Spleen (tissue), 11 donors: Measurements from ENCODE around the gene TSC22D4. TPM values are rescaled to one million over a fixed set of nuclear protein-coding genes. Genes with fewer than 3 reads are reported as not detected.
A peak's percentile ranks its signal among the peaks of the same experiment; 100 is the strongest.

ENCODE experiments used
- DNase-seq: peaks from one replicate; pipeline ENCODE4 v3.0.0-alpha.2; 2020
- H3K27ac ChIP-seq, 8 donors: fragments of 200-600 bp; sonication (generic) in 7 of 8; 1 replicate in 4 of 8; 2 replicates in 4 of 8; pipeline versions ENCODE4 v1.5.0 to v1.8.0; 2016 to 2021; ENCODE audit warnings: inconsistent platforms in 4 of 8, mild to moderate bottlenecking in 4 of 8, moderate library complexity in 1 of 8
- H3K27me3 ChIP-seq, 7 donors: fragments of 200-600 bp; sonication (generic) in 6 of 7; replicated peaks in 1 of 7; 1 replicate in 4 of 7; 2 replicates in 3 of 7; pipeline versions ENCODE4 v1.5.0 to v1.8.0; 2016 to 2021; ENCODE audit warnings: inconsistent platforms in 3 of 7, mild to moderate bottlenecking in 1 of 7
- H3K36me3 ChIP-seq, 6 donors: fragments of 200-600 bp; sonication (generic) in 5 of 6; 1 replicate in 4 of 6; 2 replicates in 2 of 6; pipeline versions ENCODE4 v1.5.0 to v1.8.0; 2016 to 2021; ENCODE audit warnings: inconsistent platforms in 2 of 6
- H3K4me1 ChIP-seq, 6 donors: fragments of 200-600 bp; sonication (generic) in 5 of 6; 1 replicate in 3 of 6; 2 replicates in 3 of 6; pipeline versions ENCODE4 v1.5.0 to v1.8.0; 2016 to 2021; ENCODE audit warnings: inconsistent platforms in 3 of 6
- H3K4me3 ChIP-seq, 8 donors: fragments of 200-600 bp; sonication (generic) in 7 of 8; 1 replicate in 4 of 8; 2 replicates in 4 of 8; pipeline versions ENCODE4 v1.5.0 to v1.8.0; 2016 to 2021; ENCODE audit warnings: inconsistent platforms in 4 of 8, mild to moderate bottlenecking in 4 of 8, moderate library complexity in 2 of 8
- H3K9me3 ChIP-seq, 8 donors: fragments of 200-600 bp; sonication (generic) in 7 of 8; 1 replicate in 4 of 8; 2 replicates in 4 of 8; pipeline versions ENCODE4 v1.5.0 to v1.8.0; 2016 to 2021; ENCODE audit warnings: inconsistent platforms in 4 of 8
- POLR2A ChIP-seq, 3 donors: fragments of 450-650 bp; IDR thresholded peaks; one replicate each; pipeline ENCODE4 v1.5.1; 2017; ENCODE audit warnings: antibody characterized with exemption in 3 of 3, mild to moderate bottlenecking in 1 of 3
- POLR2AphosphoS5 ChIP-seq, 3 donors: sonication (generic); formaldehyde crosslinking; IDR thresholded peaks; one replicate each; pipeline ENCODE4 v1.5.1; 2017; ENCODE audit warnings: antibody characterized with exemption in 3 of 3
- WGBS, 5 donors: extraction: QIAGEN DNeasy Blood & Tissue Kit in 3 of 5; methylation state at CpG; one replicate each; pipeline versions ENCODE4 v1.1.5 to v1.1.7; 2013 to 2018; 5-methylcytosine and 5-hydroxymethylcytosine counted together
- intact Hi-C: fragments of 100-400 bp; cut with DNase I; formaldehyde crosslinking; loops from one replicate; pipeline ENCODE4 v1.15.0; 2023; ENCODE audit warnings: low total_unique reads
- polyA plus RNA-seq, 3 donors: library from polyadenylated mRNA; stranded (reverse); fragments of 200-250 nt; gene quantifications; one replicate each; pipeline ENCODE4 v1.2.1, GENCODE V29; 2013
- total RNA-seq, 7 donors: library from RNA; depleted of rRNA in 3 of 7; stranded (reverse); fragments of >200 nt in 3 of 7; fragmentation: NEBNext Ultra II Directional in 4 of 7; extraction: Animal tissue kit (Norgen Biotek cat#: 25700) in 4 of 7; gene quantifications; one replicate each; pipeline versions ENCODE4 v1.1.0 to v1.2.1, GENCODE V29; 2016 to 2021
- TF ChIP-seq, protein P1 (sequence below), 11 experiments: fragments of 200-600 bp in 7 of 11; fragments of 450-650 bp in 4 of 11; sonication (generic) in 4 of 11; IDR thresholded peaks in 8 of 11; conservative IDR thresholded peaks in 3 of 11; 1 replicate in 7 of 11; 2 replicates in 4 of 11; pipeline versions ENCODE4 v1.4.0 to v1.8.0; 2016 to 2021; ENCODE audit warnings: antibody characterized with exemption in 11 of 11, inconsistent platforms in 4 of 11, mild to moderate bottlenecking in 1 of 11
- donor health status: healthy with polysubstance abuse.
- donor health status: DM: no; HTN: no; CAD: no; lungs with moderate emphysema.
- donor health status: DM: no; HTN: no; CAD: no.
- donor health status: Bipolar disorder and iron deficiency.
- donor health status: healthy.
- donor health status: DM: no; HTN: no; CAD: no.
- donor health status: DM: yes; HTN: yes; CAD: no.

TSC22D4 gene
- total and polyA plus RNA-seq, 10 donors, result 57.2 to 119 (median 94.8) TPM

DNA sequence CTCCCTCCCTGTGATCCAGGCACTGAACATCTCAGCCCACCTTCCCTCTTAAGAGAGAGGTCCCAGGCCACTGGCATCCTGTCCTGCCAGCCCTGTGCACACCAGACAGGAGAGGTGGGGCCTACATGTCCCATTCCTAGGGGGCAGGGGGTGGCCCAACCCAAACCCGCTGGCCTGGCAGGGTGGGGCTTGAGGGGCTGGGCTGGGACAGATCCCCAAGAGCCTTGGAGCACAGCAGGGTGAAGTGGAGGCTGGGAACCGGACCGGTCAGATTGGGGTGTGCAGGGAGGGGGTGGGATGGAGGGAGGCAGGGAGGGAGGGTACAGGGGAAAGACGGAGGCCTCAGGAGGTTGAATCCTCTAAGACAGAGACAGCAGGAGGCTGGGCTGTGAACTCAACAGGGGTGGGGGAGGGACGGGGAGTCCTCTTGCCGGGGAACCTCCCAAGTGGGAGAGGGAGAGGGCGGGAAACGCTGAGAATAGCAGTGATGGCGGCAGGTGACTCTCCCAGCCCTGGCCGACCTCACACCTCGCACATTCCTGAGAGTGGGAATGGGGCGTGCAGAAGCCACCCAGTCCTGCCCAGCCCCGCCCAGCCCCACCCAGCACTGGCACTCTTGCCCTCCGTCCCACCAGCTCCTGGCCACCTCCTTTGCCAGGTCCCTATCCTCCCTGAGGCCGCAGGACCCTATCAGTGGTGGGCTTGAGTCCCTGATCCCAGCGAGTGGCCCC, 6.7 kb downstream of the TSC22D4 start:
- H3K9me3 ChIP-seq, result no peaks in the 10 kb centered on the region
- H3K27ac ChIP-seq, result peak overlapping the region; percentile 41 to 98 (median 74)
- no peak for DNase-seq
- TF ChIP-seq POLR2AphosphoS5 (IDR thresholded peaks at IDR 0.05) (peak in 2 of 3 donors; percentile 39 to 50), POLR2A (IDR thresholded peaks at IDR 0.05) (no peak)
- TF ChIP-seq, protein P1, sequence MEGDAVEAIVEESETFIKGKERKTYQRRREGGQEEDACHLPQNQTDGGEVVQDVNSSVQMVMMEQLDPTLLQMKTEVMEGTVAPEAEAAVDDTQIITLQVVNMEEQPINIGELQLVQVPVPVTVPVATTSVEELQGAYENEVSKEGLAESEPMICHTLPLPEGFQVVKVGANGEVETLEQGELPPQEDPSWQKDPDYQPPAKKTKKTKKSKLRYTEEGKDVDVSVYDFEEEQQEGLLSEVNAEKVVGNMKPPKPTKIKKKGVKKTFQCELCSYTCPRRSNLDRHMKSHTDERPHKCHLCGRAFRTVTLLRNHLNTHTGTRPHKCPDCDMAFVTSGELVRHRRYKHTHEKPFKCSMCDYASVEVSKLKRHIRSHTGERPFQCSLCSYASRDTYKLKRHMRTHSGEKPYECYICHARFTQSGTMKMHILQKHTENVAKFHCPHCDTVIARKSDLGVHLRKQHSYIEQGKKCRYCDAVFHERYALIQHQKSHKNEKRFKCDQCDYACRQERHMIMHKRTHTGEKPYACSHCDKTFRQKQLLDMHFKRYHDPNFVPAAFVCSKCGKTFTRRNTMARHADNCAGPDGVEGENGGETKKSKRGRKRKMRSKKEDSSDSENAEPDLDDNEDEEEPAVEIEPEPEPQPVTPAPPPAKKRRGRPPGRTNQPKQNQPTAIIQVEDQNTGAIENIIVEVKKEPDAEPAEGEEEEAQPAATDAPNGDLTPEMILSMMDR (IDR thresholded peaks at IDR 0.05 in 8 of 11, conservative IDR thresholded peaks at IDR 0.05 in 3 of 11), result no peak
- no peaks in the 10 kb centered on the region for H3K27me3 ChIP-seq
- WGBS, 5 donors, result 63 to 74% (median 71%) methylated on average over 13 to 16 of the region's 16 CpGs
- H3K4me3 ChIP-seq, result peak overlapping the region in 1 of 8 donors; percentile 38
- H3K36me3 ChIP-seq, result peaks cover 0 to 99% (median 55%) of the 10 kb centered on the region in 6 donors
- intact Hi-C loops, result loop anchor here (10.0 kb wide), 1 partner anchor 233 kb away; the partner anchor contains the start of gene POP7
- peaks cover 49 to 100% (median 72%) of the 10 kb centered on the region in 6 donors for H3K4me1 ChIP-seq

DNA sequence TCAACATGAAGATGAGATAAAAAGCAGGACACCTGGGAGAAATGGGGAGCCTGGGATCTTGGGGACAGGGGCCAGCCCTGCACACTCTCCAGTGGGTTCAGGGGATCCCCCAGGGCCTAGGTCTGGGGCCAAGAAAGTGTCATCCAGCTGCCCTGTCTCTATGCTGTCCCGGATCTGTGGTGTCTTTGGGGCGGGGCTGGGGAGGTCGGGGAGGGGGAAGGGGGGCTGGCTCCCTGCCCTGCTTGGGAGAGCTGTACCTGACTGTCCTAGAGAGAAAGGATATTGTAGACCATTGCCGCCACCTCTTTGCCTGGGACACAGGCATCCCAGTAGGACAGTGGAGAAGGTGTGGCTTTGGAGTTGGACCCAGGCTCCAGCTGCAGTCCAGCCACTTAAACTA, 8.0 kb downstream of the TSC22D4 start:
- TF ChIP-seq POLR2AphosphoS5 (IDR thresholded peaks at IDR 0.05) (peak in 1 of 3 donors; percentile 15), POLR2A (IDR thresholded peaks at IDR 0.05) (no peak)
- no peak overlapping the region for H3K4me3 ChIP-seq
- intact Hi-C loops, result loop anchor here (10.0 kb wide), 1 partner anchor 234 kb away; the partner anchor contains the start of gene POP7
- DNase-seq, result no peak
- H3K27ac ChIP-seq, result peak overlapping the region in 3 of 8 donors; percentile 15 to 73 (median 37)
- 58 to 100% (median 69%) methylated on average over 1 to 4 of the region's 4 CpGs for WGBS, 5 donors
- no peaks in the 10 kb centered on the region for H3K27me3 ChIP-seq
- H3K4me1 ChIP-seq, result peaks cover 41 to 100% (median 69%) of the 10 kb centered on the region in 6 donors
- peaks cover 0 to 99% (median 64%) of the 10 kb centered on the region in 6 donors for H3K36me3 ChIP-seq
- no peaks in the 10 kb centered on the region for H3K9me3 ChIP-seq

- 28 to 37% (median 33%) methylated on average over 10 to 13 of the region's 13 CpGs for WGBS, 5 donors
Observed at GRCh38 chr7:100469227-100470044, 9.6 kb downstream of the TSC22D4 start.

More at GRCh38 chr7:100469227-100470044, 9.6 kb downstream of the TSC22D4 start:
- H3K36me3 ChIP-seq, result peaks cover 0 to 97% (median 59%) of the 10 kb centered on the region in 6 donors
- H3K27me3 ChIP-seq, result no peaks in the 10 kb centered on the region
- TF ChIP-seq POLR2AphosphoS5 (IDR thresholded peaks at IDR 0.05), result peak; percentile 57 to 84 (median 71)
- TF ChIP-seq POLR2A (IDR thresholded peaks at IDR 0.05), result no peak
- TF ChIP-seq, protein P1 (IDR thresholded peaks at IDR 0.05 in 8 of 11, conservative IDR thresholded peaks at IDR 0.05 in 3 of 11), result peak; percentile 89 to 99 (median 96)
- H3K9me3 ChIP-seq, result no peaks in the 10 kb centered on the region
- peak; percentile 96 for DNase-seq
- no peak overlapping the region for H3K4me3 ChIP-seq
- intact Hi-C loops, result loop anchor here (2.0 to 10.0 kb wide), 2 partner anchors 93 to 235 kb away; partner anchors contain the start of gene POP7
- H3K27ac ChIP-seq, result peak overlapping the region in 4 of 8 donors; percentile 19 to 57 (median 37)
- H3K4me1 ChIP-seq, result peaks cover 31 to 94% (median 61%) of the 10 kb centered on the region in 6 donors
